Islet of Langerhans (tissue), 1 donor: ENCODE results near the gene CPNE6.
A peak's percentile ranks its signal among the peaks of the same experiment; 100 is the strongest.
"Not testable (repeated sequence)": the region's sequence is repeated elsewhere in the genome, so short reads cannot be mapped to it uniquely, and the experiment has no call there.

Source experiments
- FAIRE-seq: peaks from one replicate; lab custom pipeline; 2011; peaks lifted over from hg19 to GRCh38; lab: Jason Lieb, UNC

The CPNE6 gene

GRCh38 chr14:24105609-24106239, 34.4 kb downstream of the CPNE6 start:
- not testable (repeated sequence) for FAIRE-seq

GRCh38 chr14:24106672-24107271, 35.4 kb downstream of the CPNE6 start:
- no peak for FAIRE-seq

- FAIRE-seq = no peak
These were observed 37.0 kb downstream of the CPNE6 start for GRCh38 chr14:24108336-24108874.

GRCh38 chr14:24110060-24110459, 38.7 kb downstream of the CPNE6 start:
- FAIRE-seq = no peak

- FAIRE-seq = no peak
These were observed 39.2 kb downstream of the CPNE6 start for GRCh38 chr14:24110523-24110922.

- FAIRE-seq = no peak
These were observed 42.0 kb downstream of the CPNE6 start for GRCh38 chr14:24113379-24113800.

- FAIRE-seq = no peak
These were observed 42.6 kb downstream of the CPNE6 start for GRCh38 chr14:24113801-24114531.

- peak; percentile 90 for FAIRE-seq
These were observed 43.4 kb downstream of the CPNE6 start, which contains the start of the genes DCAF11 and NRL for GRCh38 chr14:24114532-24115421. Gene DCAF11, plus strand, starts transcription at chr14:24114777. Its CDS starts 818 bp downstream, at chr14:24115595. Gene NRL, minus strand, starts transcription at chr14:24114949. Its CDS starts 32,101 bp downstream, at chr14:24082848.

- no peak for FAIRE-seq
These were observed 44.2 kb downstream of the CPNE6 start for GRCh38 chr14:24115422-24116127.

GRCh38 chr14:24116128-24116814, 44.9 kb downstream of the CPNE6 start:
- no peak for FAIRE-seq

- no peak for FAIRE-seq
These were observed 45.8 kb downstream of the CPNE6 start for GRCh38 chr14:24117179-24117578.

- FAIRE-seq = no peak
These were observed 48.3 kb downstream of the CPNE6 start for GRCh38 chr14:24119691-24120090.

GRCh38 chr14:24121210-24121609, 49.8 kb downstream of the CPNE6 start:
- no peak for FAIRE-seq

- FAIRE-seq = no peak
These were observed 51.1 kb downstream of the CPNE6 start for GRCh38 chr14:24122416-24122815.

- no peak for FAIRE-seq
These were observed 51.5 kb downstream of the CPNE6 start for GRCh38 chr14:24122898-24123297.

GRCh38 chr14:24123424-24124417, 52.4 kb downstream of the CPNE6 start:
- FAIRE-seq = no peak

GRCh38 chr14:24126939-24127338, 55.6 kb downstream of the CPNE6 start:
- no peak for FAIRE-seq

- no peak for FAIRE-seq
These were observed 56.3 kb downstream of the CPNE6 start for GRCh38 chr14:24127673-24128072.
